ENCODE data around the gene UVRAG. TPM values are rescaled to one million over a fixed set of nuclear protein-coding genes. Genes with fewer than 3 reads are reported as not detected.

Gene UVRAG
- total RNA-seq, 1 donor from 2014 or later = 14.7 TPM

- H3K4me1 ChIP-seq = peaks cover 6% of the 10 kb centered on the region
- DNase-seq (ENCODE audit: extremely low spot score in 2 of 2) = no peak
- TF ChIP-seq POLR2AphosphoS5 (IDR thresholded peaks at IDR 0.05; ENCODE audit: insufficient read depth in 1 of 2, low read depth in 1 of 2) = no peak
- TF ChIP-seq CTCF (IDR thresholded peaks at IDR 0.05) = no peak
- no peak for TF ChIP-seq POLR2A (IDR thresholded peaks at IDR 0.05)
- no peak overlapping the region for H3K27ac ChIP-seq
- no peak overlapping the region for H3K4me3 ChIP-seq
- H3K9me3 ChIP-seq = no peaks in the 10 kb centered on the region
- H3K27me3 ChIP-seq = no peaks in the 10 kb centered on the region
- intact Hi-C loops (cut with DNase I) = no loop called here
- H3K36me3 ChIP-seq = no peaks in the 10 kb centered on the region
Observed at GRCh38 chr11:75994616-75995015, 179.6 kb downstream of the UVRAG start.

- intact Hi-C loops (cut with DNase I) = no loop called here
- peaks cover 6% of the 10 kb centered on the region for H3K4me1 ChIP-seq
- no peaks in the 10 kb centered on the region for H3K9me3 ChIP-seq
- no peaks in the 10 kb centered on the region for H3K36me3 ChIP-seq
- no peak overlapping the region for H3K4me3 ChIP-seq
- TF ChIP-seq POLR2A (IDR thresholded peaks at IDR 0.05) (no peak), POLR2AphosphoS5 (IDR thresholded peaks at IDR 0.05; ENCODE audit: insufficient read depth in 1 of 2, low read depth in 1 of 2) (no peak), CTCF (IDR thresholded peaks at IDR 0.05) (no peak)
- no peak for DNase-seq (ENCODE audit: extremely low spot score in 2 of 2)
- H3K27me3 ChIP-seq = no peaks in the 10 kb centered on the region
- no peak overlapping the region for H3K27ac ChIP-seq
Observed at GRCh38 chr11:75996523-75997442, 181.8 kb downstream of the UVRAG start.

GRCh38 chr11:76004400-76004799, 189.4 kb downstream of the UVRAG start:
- DNase-seq (ENCODE audit: extremely low spot score in 2 of 2) = no peak

GRCh38 chr11:76005756-76006155, 190.7 kb downstream of the UVRAG start:
- H3K9me3 ChIP-seq = no peaks in the 10 kb centered on the region
- H3K36me3 ChIP-seq = peaks cover 0 to 32% of the 10 kb centered on the region in 2 donors
- DNase-seq (ENCODE audit: extremely low spot score in 2 of 2) = no peak
- no peaks in the 10 kb centered on the region for H3K27me3 ChIP-seq
- TF ChIP-seq CTCF (IDR thresholded peaks at IDR 0.05) (no peak), POLR2A (IDR thresholded peaks at IDR 0.05) (no peak), POLR2AphosphoS5 (IDR thresholded peaks at IDR 0.05; ENCODE audit: insufficient read depth in 1 of 2, low read depth in 1 of 2) (no peak)
- no peak overlapping the region for H3K27ac ChIP-seq
- H3K4me1 ChIP-seq = no peaks in the 10 kb centered on the region
- intact Hi-C loops (cut with DNase I) = no loop called here
- no peak overlapping the region for H3K4me3 ChIP-seq

More at GRCh38 chr11:76004400-76004799, 189.4 kb downstream of the UVRAG start:
- Histone ChIP-seq H3K27me3 (no peaks in the 10 kb centered on the region), H3K4me3 (no peak overlapping the region), H3K4me1 (no peaks in the 10 kb centered on the region), H3K9me3 (no peaks in the 10 kb centered on the region), H3K27ac (no peak overlapping the region), H3K36me3 (peaks cover 0 to 32% of the 10 kb centered on the region in 2 donors)
- intact Hi-C loops (cut with DNase I) = no loop called here
- TF ChIP-seq POLR2AphosphoS5 (IDR thresholded peaks at IDR 0.05; ENCODE audit: insufficient read depth in 1 of 2, low read depth in 1 of 2) = no peak
- TF ChIP-seq POLR2A (IDR thresholded peaks at IDR 0.05) = no peak
- no peak for TF ChIP-seq CTCF (IDR thresholded peaks at IDR 0.05)

- Histone ChIP-seq H3K27ac (no peak overlapping the region), H3K4me3 (no peak overlapping the region), H3K36me3 (peaks cover 0 to 32% of the 10 kb centered on the region in 2 donors), H3K27me3 (no peaks in the 10 kb centered on the region), H3K4me1 (no peaks in the 10 kb centered on the region), H3K9me3 (no peaks in the 10 kb centered on the region)
- intact Hi-C loops (cut with DNase I) = no loop called here
- no peak for TF ChIP-seq POLR2AphosphoS5 (IDR thresholded peaks at IDR 0.05; ENCODE audit: insufficient read depth in 1 of 2, low read depth in 1 of 2)
- TF ChIP-seq CTCF (IDR thresholded peaks at IDR 0.05) = no peak
- TF ChIP-seq POLR2A (IDR thresholded peaks at IDR 0.05) = no peak
- DNase-seq (ENCODE audit: extremely low spot score in 2 of 2) = no peak
Observed at GRCh38 chr11:76007166-76007565, 192.2 kb downstream of the UVRAG start.
